NCI-H748 treated with DMSO at 0.1 percent for 48 hours (cell line): ENCODE results near the gene SMLR1.
A peak's percentile ranks its signal among the peaks of the same experiment; 100 is the strongest.

ENCODE experiments used
- DNase-seq: peaks from one replicate; lab custom pipeline; 2025; lab: John Stamatoyannopoulos, UW

The SMLR1 gene

DNA sequence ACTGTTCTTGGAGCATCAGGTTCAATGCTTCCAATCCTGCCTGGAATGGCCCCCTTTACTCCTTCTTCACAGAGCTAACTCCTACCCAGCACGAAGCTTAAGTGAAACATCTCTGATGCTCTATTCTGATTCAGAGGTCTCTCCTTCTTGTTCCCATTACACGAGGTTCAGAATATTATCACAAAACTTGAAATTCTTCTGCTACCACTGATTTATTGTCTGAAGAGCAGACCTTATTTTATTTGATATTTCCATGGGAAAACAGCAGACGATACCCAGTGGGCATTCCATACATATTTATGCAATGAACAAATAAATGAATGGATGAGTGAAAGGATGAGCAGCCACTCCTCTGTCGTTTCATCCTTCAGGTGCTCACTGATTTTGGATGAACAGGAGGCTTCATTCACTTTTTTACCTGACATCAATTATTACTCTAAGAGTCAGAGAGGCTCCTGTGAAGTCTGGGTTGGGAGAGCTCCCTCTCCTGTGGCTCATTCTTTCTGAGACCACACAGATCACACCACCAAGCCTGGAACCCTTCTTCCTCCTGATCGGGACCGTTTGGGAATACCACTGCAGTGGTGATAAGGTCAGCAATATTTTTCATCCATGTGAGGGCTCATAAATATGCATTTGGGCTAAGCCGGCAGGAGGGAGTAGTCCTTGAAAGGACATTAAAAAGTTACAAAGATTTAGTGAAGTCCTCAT, 25.8 kb downstream of the SMLR1 start:
- no peak for DNase-seq

DNA sequence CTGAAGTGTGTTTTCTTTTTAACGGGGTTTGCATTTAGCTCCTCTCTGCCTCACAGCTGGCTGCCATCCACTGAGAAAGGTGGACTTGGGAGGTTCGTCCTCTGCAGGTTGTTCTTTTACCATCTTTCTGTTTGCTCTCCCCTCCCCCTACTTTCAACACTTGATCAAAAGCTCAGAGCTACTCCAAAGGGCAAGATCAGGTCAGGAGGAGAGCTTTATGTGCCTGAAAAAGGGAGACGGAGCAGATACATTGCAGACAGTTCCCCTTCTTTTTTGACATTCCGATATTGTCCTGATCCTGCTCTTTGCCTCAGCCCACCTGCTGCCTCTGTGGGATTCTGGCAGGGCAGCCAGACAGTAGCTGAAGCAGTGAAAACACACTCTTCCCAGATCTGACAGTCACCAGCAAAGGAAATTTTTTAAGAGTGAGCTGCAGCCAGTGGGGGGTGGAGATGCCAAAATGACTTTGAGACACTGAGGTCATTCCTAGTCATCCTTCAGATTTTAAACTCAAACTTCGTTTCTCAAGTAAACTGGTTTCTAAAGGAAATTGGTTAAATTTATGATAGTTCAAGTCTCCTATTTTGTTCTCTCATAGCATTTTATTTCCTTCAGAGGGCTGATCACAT, 26.5 kb downstream of the SMLR1 start:
- DNase-seq = no peak

DNA sequence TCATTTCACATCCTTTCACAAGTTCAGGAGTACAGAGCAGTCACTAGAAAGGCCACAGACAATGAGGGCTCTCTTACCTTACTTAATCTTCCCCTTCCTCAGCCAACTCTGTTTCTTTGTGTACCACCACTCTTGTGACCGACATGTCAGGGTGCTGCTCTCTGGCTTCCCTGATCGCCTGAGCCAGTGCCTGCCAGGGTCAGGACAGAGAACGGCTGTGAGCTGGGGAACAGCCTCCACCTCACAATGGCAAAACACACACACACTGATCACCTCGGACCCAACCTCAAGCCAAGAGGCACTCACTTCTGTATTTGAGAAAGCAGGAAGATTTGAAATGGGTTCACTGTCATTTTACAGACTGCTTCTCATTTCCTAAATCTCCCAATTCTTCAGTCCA, 30.8 kb downstream of the SMLR1 start:
- DNase-seq = no peak

DNA sequence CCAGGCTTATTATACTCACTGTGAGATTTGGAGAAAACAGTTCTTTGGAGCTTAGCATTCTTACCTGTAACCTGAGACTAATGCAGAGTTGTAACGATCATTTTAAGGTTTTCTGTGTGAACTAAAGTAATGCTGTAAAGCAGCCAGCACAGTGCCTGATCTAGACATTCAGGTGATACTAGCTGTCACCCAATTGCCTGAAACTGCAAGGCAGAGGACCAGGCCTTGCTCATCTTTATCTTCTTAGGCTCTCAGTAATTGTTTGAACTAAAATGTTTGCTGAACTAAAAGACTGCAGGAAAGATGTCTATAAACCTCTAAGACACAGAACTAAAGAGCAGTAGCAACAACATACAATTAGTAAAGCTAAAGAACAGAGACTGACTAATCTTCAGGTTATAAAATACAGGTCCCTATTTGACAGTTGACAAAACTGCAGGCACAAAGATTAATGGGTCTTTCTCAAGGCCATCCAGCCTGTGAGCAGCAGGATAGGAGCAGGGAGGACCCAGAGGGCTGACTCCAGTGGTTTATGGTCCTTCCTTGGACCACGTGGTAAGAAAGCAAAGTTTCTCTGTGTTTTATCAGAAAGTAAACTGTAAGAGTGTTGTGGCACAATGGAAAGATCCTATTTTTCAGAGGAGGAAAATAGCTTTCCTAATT, 31.4 kb downstream of the SMLR1 start:
- no peak for DNase-seq

DNA sequence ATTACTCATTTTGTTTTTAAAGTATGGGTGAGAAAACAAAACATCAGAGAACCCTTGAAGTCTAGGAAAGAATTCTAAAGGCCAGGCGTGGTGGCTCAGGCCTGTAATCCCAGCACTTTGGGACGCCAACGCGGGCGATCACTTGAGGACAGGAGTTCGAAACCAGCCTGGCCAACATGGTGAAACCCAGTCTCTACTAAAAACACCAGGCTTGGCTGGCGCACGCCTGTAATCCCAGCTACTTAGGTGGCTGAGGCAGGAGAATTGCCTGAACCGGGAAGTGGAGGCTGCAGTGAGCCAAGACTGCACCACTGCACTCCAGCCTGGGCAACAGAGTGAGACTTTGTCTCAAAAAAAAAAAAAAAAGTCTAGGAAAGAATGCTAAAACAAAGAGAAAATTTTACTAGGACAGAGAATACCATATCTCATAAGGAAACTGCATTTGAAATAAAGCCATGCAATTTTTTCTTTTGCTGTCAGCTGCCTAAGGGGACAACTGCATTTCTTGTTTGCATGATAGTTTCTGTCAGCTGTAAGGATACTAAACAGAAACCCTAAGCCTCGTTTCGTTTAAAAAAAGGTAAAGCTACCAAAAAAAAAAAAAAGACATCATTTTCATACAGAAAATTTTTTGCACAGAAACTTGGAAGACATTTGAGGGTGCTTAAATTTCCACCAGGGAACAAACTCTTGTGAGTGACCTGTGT, 32.1 kb downstream of the SMLR1 start:
- DNase-seq = no peak

DNA sequence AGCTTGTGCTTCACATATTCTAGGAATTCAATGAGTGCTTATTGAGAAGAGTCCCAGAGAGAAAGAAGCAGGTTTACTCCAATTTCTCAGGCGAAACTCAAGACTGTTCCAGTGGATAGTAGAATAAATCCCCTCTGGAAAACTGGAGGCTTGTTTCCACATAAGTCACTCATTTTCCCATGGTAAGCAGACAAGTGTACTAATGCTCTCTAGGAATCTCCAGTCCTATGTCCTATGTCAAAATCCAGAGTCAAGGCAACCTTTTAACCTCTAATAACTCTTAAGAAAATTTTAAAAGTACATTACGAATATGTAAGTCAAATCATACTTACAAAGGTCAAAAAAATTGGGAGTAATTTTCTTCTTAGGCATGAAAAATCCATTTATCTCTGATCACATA, 35.2 kb downstream of the SMLR1 start:
- no peak for DNase-seq

DNA sequence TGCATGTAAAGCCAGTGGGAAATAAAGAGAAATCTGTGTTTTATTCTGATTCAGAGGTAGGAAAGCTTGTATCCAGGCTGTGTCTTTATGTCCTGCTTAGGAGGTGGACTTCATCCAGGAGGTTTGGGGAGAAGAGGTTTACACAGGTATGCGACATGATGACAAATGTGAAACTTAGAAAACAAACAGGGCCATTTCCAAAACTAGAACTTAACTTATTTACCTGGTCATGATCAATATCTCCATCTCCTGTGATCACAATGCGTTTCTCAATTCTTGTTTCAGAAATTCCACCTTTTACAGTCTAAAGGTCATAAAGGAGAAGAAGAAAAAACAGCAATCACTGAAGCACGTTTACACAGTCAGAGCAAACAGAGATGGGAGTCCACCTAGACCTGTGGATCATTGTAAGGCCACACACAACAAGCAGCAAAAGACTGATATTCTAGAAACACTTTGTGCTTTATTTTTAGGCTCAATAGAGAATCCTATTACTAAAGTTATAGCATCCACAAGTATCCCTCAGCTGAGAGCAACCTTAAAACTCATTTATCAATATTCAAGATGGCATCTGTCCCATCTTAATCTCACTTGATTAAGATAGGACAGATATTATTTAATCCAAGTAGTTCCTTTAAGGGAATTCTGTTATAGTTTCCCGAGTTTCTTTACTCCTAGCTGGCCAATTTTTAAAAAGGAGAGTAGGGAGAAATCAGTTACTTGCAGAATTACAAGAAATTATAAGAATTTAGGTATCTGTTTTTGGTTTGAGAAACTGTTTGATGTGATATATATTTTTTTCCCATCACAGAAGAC, 36.4 kb downstream of the SMLR1 start:
- no peak for DNase-seq

DNA sequence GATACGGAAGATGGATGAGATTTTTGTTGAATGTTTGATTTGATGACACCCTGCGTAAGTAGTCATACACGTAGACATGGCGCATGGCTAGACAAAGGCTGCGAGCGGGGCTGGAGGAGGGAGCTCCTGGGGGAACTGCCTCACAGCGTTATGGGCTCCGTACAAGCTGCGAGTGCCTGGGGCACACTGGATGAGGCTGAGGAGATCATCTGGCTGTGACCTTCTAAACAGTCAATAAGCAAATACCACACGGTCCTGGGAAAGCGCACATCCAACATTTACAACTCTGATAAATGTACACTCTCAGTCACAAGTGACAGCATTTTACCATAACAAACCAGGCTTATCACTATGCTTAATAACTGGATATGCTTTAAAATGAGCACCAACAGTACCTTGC, 37.1 kb downstream of the SMLR1 start:
- DNase-seq = no peak

DNA sequence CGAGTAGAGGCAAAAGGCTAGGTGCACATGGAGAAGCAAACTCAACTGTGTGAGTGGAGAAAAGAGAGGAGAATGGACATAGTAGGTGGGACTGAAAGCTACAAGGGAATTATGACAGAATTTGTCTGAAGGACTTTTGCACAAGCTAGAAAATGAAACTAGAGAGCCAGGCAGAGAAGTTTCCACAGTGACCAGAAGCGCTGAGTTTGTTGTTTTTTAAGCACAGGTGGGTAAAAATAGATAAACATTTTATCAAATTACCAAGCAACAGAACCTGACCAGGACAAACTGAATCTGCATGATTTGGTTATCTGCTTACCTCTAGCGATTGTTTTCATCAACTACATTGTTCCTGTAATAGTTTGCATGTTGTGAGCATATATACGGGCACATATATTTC, 38.6 kb downstream of the SMLR1 start:
- no peak for DNase-seq

DNA sequence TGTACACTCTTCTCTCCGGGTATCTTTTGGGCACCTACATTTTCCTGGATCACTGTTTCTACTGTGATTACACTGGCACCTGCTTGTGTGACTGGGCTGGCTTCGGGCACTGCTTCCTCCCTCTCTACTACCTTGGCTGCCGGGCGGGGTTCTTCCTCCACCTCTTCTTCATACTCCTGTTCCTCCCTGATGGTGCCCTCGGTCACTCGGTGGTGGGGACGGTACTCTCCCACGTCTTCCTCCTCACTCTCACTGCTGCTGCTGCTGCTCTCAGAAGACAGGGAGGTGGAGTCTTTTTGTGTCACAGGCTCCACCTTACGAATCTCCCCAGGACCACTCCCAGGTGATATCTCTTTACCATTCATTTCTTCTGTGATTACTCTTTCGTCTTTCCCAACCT, 42.5 kb downstream of the SMLR1 start:
- DNase-seq = no peak

DNA sequence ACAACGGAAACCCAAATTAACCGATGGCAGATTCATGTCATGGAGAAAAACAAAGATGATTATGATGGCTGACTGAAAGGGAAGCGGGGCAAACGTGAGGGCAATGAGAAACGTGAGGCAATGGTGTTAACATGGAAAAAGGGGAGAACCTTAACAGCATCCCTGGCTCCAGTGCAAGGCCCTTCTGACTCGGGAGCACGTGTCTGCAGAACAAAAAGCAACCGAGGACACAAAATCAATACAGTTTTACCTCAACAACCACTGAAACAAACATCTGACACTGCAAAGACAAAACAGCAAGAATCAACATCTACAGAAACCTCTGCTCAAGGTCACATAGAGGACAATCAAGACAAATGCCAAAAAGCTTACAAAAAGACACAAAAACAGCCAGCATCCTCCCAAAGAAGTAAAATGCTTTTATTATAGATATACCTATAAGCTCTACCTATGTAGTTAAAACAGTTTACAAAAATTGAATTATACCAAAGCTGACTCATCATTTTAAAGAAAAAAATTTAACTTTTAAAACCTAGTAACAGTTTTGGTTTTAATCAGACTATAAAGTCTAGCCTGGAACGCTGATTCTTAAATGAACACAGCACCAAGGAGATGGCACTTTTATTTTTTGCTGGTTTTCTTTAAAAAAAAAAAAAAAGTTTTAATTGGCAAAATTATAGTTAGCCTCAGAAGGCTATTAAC, 43.1 kb downstream of the SMLR1 start:
- no peak for DNase-seq

DNA sequence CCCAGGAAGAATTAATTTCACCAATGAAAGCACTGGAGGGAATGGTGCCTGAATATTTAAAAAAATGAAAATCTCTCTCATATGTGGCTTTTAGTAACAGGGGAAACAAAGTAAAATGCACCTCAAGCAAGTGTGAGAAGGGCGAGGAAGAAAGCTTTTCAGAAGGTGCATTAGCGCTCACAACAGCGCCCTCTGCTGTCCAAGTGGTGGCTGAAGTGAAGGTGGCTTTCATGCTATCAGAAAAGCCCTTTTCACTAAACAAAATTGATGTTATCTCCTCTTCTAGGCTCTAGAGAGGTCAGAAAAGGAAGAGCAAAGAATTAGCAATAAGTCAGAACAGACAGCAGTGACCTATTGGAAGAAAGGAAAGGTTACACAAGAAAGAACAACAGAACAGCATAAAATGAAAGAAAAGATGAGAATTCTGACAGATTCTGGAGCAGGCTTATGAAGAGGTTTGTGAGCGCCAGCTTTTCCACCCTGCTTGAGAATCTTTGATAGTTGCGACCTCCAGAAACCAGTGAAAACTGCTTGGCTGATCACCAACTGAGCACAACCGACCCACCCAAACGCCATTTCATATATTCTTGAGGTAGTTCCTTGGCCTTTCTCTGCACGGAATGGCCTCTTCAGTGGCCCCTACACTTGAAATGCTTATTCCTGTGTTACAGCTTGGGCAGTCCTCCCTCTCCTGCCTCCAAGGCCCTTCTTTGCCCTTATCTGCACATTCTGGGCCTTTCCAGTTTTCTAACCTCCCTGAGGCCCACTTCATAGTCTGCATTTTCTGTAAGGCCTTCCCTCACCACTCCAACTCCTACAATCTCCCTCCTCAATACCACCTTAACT, 45.3 kb downstream of the SMLR1 start:
- DNase-seq = no peak

DNA sequence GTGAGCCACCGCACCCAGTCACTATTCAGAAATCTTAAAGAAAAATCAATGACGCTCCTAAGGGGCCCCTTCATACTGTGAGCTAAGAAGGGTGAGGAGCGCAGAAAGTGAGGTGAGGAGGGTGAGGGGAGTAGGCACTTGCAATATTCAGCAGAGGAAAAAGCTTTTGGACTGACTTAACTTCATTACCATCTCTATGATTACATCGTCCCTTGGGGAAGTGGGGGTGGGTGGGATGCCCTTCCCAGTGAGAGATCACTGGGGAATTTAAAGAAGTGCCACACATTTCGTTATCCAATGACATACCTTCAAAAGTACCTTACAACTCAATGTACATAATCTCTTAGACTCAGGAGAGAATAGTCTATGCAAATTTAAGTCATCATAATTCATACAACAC, 46.5 kb downstream of the SMLR1 start:
- DNase-seq = no peak

DNA sequence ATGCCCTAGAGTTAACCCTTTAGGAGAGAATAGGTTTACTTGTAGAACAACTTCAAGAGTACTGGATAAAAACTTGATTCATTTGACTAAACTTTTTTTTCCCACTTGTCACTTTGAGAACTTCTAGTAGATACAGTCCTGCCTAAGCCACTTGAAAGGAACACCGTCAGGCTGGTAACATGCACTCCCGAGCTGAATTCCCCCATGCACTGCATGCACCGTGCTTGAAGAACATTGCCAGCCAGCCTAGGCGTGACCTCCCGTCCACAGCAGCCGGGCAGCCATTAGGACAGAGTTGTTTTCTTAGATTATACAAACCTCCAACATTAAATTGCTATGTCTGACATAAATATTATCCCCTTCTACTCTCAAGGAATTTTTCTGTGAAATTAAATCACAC, 52.6 kb downstream of the SMLR1 start:
- no peak for DNase-seq

DNA sequence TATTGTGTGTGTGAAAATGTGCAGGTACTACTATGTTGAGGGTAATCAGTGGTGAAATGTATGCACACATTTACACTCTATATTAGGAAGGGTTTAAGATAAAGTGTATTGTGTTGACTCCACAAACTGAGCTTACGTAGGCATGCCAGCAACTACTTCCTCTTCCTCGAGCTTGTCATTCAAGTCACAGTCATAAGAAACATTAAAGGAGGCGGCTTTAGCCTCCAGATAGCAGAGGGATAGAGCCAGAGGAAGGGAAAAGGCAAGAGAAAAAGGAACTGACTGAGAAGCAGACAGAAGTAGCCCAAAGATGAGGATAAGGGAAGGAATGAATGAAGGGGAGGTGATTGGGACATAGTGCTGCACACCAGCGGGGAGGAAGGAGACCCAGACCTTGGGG, 55.2 kb downstream of the SMLR1 start:
- DNase-seq = no peak

DNA sequence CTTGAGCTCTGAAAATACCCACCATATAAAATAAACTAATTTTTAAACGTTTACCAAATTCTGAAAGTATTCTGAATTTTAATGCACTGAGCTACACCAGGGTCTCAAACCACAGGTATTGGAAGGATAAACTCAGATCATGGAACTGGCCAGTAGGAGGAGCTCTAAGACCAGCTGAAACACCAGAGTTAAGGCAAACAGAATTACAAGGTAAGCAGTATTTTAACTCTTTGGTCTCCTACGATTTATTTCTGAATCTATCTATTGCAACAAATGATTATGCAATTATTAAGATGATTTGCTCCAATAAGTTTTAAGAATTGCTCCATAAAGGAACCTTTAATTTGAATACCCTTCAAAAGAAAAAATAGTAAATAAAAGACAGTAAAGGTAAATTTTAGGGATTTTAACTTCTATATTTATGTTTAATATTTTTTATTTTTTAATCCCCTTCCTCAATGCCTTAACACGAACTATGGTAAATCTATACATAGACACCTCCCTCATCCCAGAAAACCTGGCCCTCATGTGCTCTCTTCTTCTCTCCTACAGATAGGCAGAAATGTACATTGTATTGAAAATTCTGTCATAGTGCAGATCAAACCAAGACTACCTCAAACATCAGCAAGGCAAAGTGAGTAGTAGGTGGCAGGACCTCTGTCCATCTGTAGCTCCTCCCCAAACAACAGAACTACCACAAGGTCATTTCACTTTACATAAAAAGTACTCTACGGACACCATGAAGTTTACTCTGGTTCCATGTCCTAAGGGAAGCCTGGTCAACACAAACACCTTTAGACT, 58.4 kb downstream of the SMLR1 start:
- peak; percentile 39 for DNase-seq
